ENCODE data around the gene NEURL1B. TPM values are rescaled to one million over a fixed set of nuclear protein-coding genes. Genes with fewer than 3 reads are reported as not detected.

NEURL1B gene
- total and polyA plus RNA-seq, 12 donors, result 9.8 to 99.9 (median 41.5) TPM

DNA sequence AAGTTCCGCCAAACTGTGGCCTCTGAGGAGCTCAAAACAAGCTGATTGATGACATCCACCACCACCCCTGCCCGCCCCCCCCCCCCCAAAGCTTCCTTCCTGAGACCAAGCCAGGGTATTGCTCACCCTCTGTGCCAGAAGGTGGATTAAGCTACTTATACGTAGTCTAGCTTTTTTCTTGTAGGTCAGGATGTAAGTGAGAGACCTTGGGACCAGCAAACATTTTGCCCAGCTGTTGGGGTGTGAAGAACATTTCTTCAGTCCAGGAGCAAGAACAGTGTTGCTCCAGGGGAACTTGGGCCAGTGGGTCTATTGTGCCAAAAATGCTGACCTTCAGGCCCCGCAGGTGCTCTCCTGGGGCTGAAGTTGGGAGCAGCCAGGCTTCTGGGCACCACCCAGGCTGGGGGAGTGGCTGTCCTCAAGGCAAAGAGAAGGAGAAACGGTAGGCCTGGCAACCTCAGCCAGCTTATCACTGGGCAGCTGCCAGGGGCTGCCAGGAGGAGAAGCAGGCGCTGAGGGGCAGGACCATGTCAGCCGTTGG is 18.0 kb downstream of the NEURL1B start:
- Histone ChIP-seq H3K36me3 (replicated peaks in 1 of 2) (no peaks in the 10 kb centered on the region), H3K27me3 (no peaks in the 10 kb centered on the region), H3K27ac (peak overlapping the region; percentile 24 to 90 (median 70)), H3K4me3 (no peak overlapping the region), H3K4me1 (replicated peaks in 1 of 2) (peaks cover 25 to 64% of the 10 kb centered on the region in 2 donors), H3K9me3 (replicated peaks in 1 of 3) (no peaks in the 10 kb centered on the region)
- intact Hi-C loops (cut with DNase I), result no loop called here
- no peak for TF ChIP-seq POLR2A (IDR thresholded peaks at IDR 0.05)
- TF ChIP-seq, protein P1, sequence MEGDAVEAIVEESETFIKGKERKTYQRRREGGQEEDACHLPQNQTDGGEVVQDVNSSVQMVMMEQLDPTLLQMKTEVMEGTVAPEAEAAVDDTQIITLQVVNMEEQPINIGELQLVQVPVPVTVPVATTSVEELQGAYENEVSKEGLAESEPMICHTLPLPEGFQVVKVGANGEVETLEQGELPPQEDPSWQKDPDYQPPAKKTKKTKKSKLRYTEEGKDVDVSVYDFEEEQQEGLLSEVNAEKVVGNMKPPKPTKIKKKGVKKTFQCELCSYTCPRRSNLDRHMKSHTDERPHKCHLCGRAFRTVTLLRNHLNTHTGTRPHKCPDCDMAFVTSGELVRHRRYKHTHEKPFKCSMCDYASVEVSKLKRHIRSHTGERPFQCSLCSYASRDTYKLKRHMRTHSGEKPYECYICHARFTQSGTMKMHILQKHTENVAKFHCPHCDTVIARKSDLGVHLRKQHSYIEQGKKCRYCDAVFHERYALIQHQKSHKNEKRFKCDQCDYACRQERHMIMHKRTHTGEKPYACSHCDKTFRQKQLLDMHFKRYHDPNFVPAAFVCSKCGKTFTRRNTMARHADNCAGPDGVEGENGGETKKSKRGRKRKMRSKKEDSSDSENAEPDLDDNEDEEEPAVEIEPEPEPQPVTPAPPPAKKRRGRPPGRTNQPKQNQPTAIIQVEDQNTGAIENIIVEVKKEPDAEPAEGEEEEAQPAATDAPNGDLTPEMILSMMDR (IDR thresholded peaks at IDR 0.05), result no peak
- WGBS, 4 donors, result 9 to 31% (median 17%) methylated on average over 6 to 7 of the region's 7 CpGs
- DNase-seq, result peak; percentile 62 to 91 (median 76)

DNA sequence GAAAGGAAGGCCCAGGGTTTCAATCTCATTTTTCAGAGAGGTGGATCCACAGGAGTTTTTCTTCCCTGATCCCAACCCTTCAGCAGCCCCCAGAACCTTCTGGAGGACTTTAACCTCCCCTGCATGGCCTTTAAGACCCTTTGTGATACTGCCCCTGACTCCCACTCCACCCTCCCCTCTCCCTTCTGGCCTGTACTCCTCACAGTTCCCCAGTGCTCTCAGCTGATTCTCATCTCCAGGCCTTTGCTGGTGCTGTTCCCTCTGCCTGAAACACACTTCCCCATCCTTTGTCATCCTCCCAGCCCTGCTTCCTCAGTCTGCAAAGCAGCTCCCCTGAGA is 18.5 kb downstream of the NEURL1B start:
- intact Hi-C loops (cut with DNase I), result no loop called here

GRCh38 chr5:172659909-172660628 is 19.0 kb downstream of the NEURL1B start:
- DNase-seq, result peak; percentile 68 to 94 (median 84)
- H3K4me3 ChIP-seq, result no peak overlapping the region
- intact Hi-C loops (cut with DNase I), result no loop called here

More for the DNA sequence above, 18.5 kb downstream of the NEURL1B start:
- H3K27me3 ChIP-seq, result no peaks in the 10 kb centered on the region
- no peak overlapping the region for H3K4me3 ChIP-seq
- no peak for TF ChIP-seq POLR2A (IDR thresholded peaks at IDR 0.05)
- TF ChIP-seq, protein P1 (IDR thresholded peaks at IDR 0.05), result no peak
- H3K9me3 ChIP-seq (replicated peaks in 1 of 3), result no peaks in the 10 kb centered on the region
- peak overlapping the region; percentile 24 to 90 (median 70) for H3K27ac ChIP-seq
- DNase-seq, result no peak
- peaks cover 26 to 69% of the 10 kb centered on the region in 2 donors for H3K4me1 ChIP-seq (replicated peaks in 1 of 2)
- no peaks in the 10 kb centered on the region for H3K36me3 ChIP-seq (replicated peaks in 1 of 2)

DNA sequence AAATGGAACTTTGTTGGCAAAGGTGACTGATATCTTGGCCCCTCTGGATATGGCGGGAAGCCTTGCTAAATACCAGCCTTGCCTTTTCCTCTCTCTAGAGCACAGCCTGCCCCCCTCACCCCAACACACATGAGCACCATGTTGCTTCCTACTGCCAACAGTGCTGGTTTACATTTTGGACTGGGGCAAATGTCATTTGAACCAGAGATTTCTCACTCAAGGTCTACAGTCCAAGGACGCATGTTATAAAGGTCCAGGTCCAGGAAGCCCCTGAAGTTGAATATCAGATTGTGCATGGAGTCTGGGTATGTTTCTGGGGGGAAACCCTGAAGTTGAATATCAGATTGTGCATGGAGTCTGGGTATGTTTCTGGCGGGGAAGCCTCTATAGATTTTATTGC is 19.9 kb downstream of the NEURL1B start:
- H3K27me3 ChIP-seq, result no peaks in the 10 kb centered on the region
- intact Hi-C loops (cut with DNase I), result no loop called here
- 86 to 96% (median 92%) methylated on average over 3 of the region's 3 CpGs for WGBS, 4 donors
- no peak for TF ChIP-seq POLR2A (IDR thresholded peaks at IDR 0.05)
- TF ChIP-seq, protein P1 (IDR thresholded peaks at IDR 0.05), result no peak
- H3K9me3 ChIP-seq (replicated peaks in 1 of 3), result no peaks in the 10 kb centered on the region
- H3K4me1 ChIP-seq (replicated peaks in 1 of 2), result peaks cover 36 to 79% of the 10 kb centered on the region in 2 donors
- H3K36me3 ChIP-seq (replicated peaks in 1 of 2), result no peaks in the 10 kb centered on the region
- no peak overlapping the region for H3K4me3 ChIP-seq
- DNase-seq, result no peak
- H3K27ac ChIP-seq, result peak overlapping the region in 4 of 5 donors; percentile 45 to 90 (median 79)

More at GRCh38 chr5:172659909-172660628, 19.0 kb downstream of the NEURL1B start:
- Histone ChIP-seq H3K27me3 (no peaks in the 10 kb centered on the region), H3K4me1 (replicated peaks in 1 of 2) (peaks cover 31 to 75% of the 10 kb centered on the region in 2 donors), H3K27ac (peak overlapping the region in 4 of 5 donors; percentile 45 to 90 (median 79)), H3K9me3 (replicated peaks in 1 of 3) (no peaks in the 10 kb centered on the region), H3K36me3 (replicated peaks in 1 of 2) (no peaks in the 10 kb centered on the region)
- no peak for TF ChIP-seq POLR2A (IDR thresholded peaks at IDR 0.05)
- TF ChIP-seq, protein P1 (IDR thresholded peaks at IDR 0.05), result no peak
- 14 to 35% (median 19%) methylated on average over 10 to 18 of the region's 18 CpGs for WGBS, 4 donors
